Measurements from ENCODE around the gene DNAJB6.
A peak's percentile ranks its signal among the peaks of the same experiment; 100 is the strongest.

DNAJB6 gene

GRCh38 chr7:157378390-157378789, 41.6 kb downstream of the DNAJB6 start:
- no peak overlapping the region for H3K27ac ChIP-seq (ENCODE audit: low read depth, low read length)
- H3K4me3 ChIP-seq (ENCODE audit: low read depth in 1 of 5, low read length in 5 of 5): no peak overlapping the region
- no peaks in the 10 kb centered on the region for H3K27me3 ChIP-seq (ENCODE audit: control insufficient read depth in 5 of 5, insufficient read depth in 4 of 5, low read length in 5 of 5)
- H3K36me3 ChIP-seq (ENCODE audit: control insufficient read depth in 5 of 5, insufficient read depth in 5 of 5, low read length in 5 of 5): peaks cover 4 to 41% (median 37%) of the 10 kb centered on the region in 5 donors
- no peaks in the 10 kb centered on the region for H3K9me3 ChIP-seq (ENCODE audit: control insufficient read depth in 5 of 5, low read length in 5 of 5)
- H3K9ac ChIP-seq (ENCODE audit: low read length in 5 of 5): no peak overlapping the region
- peaks cover 6 to 15% (median 9%) of the 10 kb centered on the region in 5 donors for H3K4me1 ChIP-seq (ENCODE audit: control insufficient read depth in 5 of 5, insufficient read depth in 5 of 5, low read length in 5 of 5)

- Histone ChIP-seq H3K9ac (ENCODE audit: low read length in 5 of 5) (no peak overlapping the region), H3K36me3 (ENCODE audit: control insufficient read depth in 5 of 5, insufficient read depth in 5 of 5, low read length in 5 of 5) (peaks cover 8 to 45% (median 40%) of the 10 kb centered on the region in 5 donors), H3K9me3 (ENCODE audit: control insufficient read depth in 5 of 5, low read length in 5 of 5) (no peaks in the 10 kb centered on the region), H3K27ac (ENCODE audit: low read depth, low read length) (no peak overlapping the region), H3K4me3 (ENCODE audit: low read depth in 1 of 5, low read length in 5 of 5) (no peak overlapping the region), H3K4me1 (ENCODE audit: control insufficient read depth in 5 of 5, insufficient read depth in 5 of 5, low read length in 5 of 5) (peaks cover 6 to 15% (median 9%) of the 10 kb centered on the region in 5 donors), H3K27me3 (ENCODE audit: control insufficient read depth in 5 of 5, insufficient read depth in 4 of 5, low read length in 5 of 5) (no peaks in the 10 kb centered on the region)
Measured at GRCh38 chr7:157379493-157379892, 42.7 kb downstream of the DNAJB6 start.

GRCh38 chr7:157380416-157380815, 43.6 kb downstream of the DNAJB6 start:
- Histone ChIP-seq H3K9me3 (ENCODE audit: control insufficient read depth in 5 of 5, low read length in 5 of 5) (no peaks in the 10 kb centered on the region), H3K9ac (ENCODE audit: low read length in 5 of 5) (no peak overlapping the region), H3K4me1 (ENCODE audit: control insufficient read depth in 5 of 5, insufficient read depth in 5 of 5, low read length in 5 of 5) (peaks cover 3 to 10% (median 6%) of the 10 kb centered on the region in 5 donors), H3K27ac (ENCODE audit: low read depth, low read length) (no peak overlapping the region), H3K36me3 (ENCODE audit: control insufficient read depth in 5 of 5, insufficient read depth in 5 of 5, low read length in 5 of 5) (peaks cover 17 to 53% (median 45%) of the 10 kb centered on the region in 5 donors), H3K4me3 (ENCODE audit: low read depth in 1 of 5, low read length in 5 of 5) (no peak overlapping the region), H3K27me3 (ENCODE audit: control insufficient read depth in 5 of 5, insufficient read depth in 4 of 5, low read length in 5 of 5) (no peaks in the 10 kb centered on the region)

GRCh38 chr7:157383868-157384267, 47.1 kb downstream of the DNAJB6 start:
- Histone ChIP-seq H3K27me3 (ENCODE audit: control insufficient read depth in 5 of 5, insufficient read depth in 4 of 5, low read length in 5 of 5) (no peaks in the 10 kb centered on the region), H3K9ac (ENCODE audit: low read length in 5 of 5) (no peak overlapping the region), H3K4me3 (ENCODE audit: low read depth in 1 of 5, low read length in 5 of 5) (no peak overlapping the region), H3K36me3 (ENCODE audit: control insufficient read depth in 5 of 5, insufficient read depth in 5 of 5, low read length in 5 of 5) (peaks cover 17 to 55% (median 44%) of the 10 kb centered on the region in 5 donors), H3K4me1 (ENCODE audit: control insufficient read depth in 5 of 5, insufficient read depth in 5 of 5, low read length in 5 of 5) (peaks cover 0 to 6% (median 0%) of the 10 kb centered on the region in 5 donors), H3K27ac (ENCODE audit: low read depth, low read length) (no peak overlapping the region), H3K9me3 (ENCODE audit: control insufficient read depth in 5 of 5, low read length in 5 of 5) (no peaks in the 10 kb centered on the region)

- Histone ChIP-seq H3K27ac (ENCODE audit: low read depth, low read length) (no peak overlapping the region), H3K4me3 (ENCODE audit: low read depth in 1 of 5, low read length in 5 of 5) (no peak overlapping the region), H3K9ac (ENCODE audit: low read length in 5 of 5) (no peak overlapping the region), H3K27me3 (ENCODE audit: control insufficient read depth in 5 of 5, insufficient read depth in 4 of 5, low read length in 5 of 5) (no peaks in the 10 kb centered on the region), H3K9me3 (ENCODE audit: control insufficient read depth in 5 of 5, low read length in 5 of 5) (no peaks in the 10 kb centered on the region), H3K4me1 (ENCODE audit: control insufficient read depth in 5 of 5, insufficient read depth in 5 of 5, low read length in 5 of 5) (peaks cover 0 to 6% (median 0%) of the 10 kb centered on the region in 5 donors), H3K36me3 (ENCODE audit: control insufficient read depth in 5 of 5, insufficient read depth in 5 of 5, low read length in 5 of 5) (peaks cover 20 to 55% (median 44%) of the 10 kb centered on the region in 5 donors)
Measured at GRCh38 chr7:157384301-157384700, 47.5 kb downstream of the DNAJB6 start.

DNA sequence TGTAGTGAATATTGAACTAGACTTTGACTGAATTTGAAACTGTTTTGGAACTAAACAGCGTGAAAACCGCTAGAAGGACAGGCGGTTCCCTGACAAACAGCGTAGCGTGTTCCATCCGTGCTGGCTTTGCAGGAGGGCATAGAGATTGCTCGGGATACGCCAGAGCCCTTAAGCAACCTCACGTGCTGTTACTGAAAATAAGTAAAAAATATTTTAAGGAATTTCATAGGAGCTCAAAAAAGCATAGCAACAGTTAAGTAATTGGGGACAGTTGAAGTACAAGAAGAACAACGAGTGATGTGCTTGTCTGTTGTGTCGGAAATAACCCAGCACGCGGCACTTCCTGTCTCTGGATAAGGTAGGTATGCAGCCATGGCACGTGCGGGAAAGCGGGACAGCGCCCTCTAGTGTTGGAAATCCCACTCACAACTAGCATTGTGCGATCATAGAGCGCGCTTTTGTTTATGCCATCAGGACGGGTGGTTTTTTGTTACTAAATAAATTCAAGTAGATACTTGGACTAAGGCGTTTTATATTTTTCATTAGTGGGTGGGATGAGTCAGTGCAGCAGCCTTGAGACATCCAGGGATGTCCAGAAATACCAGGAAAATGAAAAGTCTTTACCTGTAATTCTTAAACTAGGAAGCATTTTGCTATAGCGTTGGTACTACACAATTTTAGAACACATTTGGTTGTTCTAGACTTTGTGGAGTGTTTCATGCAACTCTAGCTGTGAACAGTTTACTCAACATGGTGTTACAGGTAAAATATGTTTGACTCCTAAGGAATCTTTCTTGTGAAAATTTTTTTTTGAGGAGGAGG, 50.4 kb downstream of the DNAJB6 start:
- H3K4me3 ChIP-seq (ENCODE audit: low read depth in 1 of 5, low read length in 5 of 5): no peak overlapping the region
- peaks cover 12 to 29% (median 26%) of the 10 kb centered on the region in 5 donors for H3K4me1 ChIP-seq (ENCODE audit: control insufficient read depth in 5 of 5, insufficient read depth in 5 of 5, low read length in 5 of 5)
- peaks cover 20 to 52% (median 40%) of the 10 kb centered on the region in 5 donors for H3K36me3 ChIP-seq (ENCODE audit: control insufficient read depth in 5 of 5, insufficient read depth in 5 of 5, low read length in 5 of 5)
- H3K27me3 ChIP-seq (ENCODE audit: control insufficient read depth in 5 of 5, insufficient read depth in 4 of 5, low read length in 5 of 5): no peaks in the 10 kb centered on the region
- H3K9ac ChIP-seq (ENCODE audit: low read length in 5 of 5): no peak overlapping the region
- no peaks in the 10 kb centered on the region for H3K9me3 ChIP-seq (ENCODE audit: control insufficient read depth in 5 of 5, low read length in 5 of 5)
- no peak overlapping the region for H3K27ac ChIP-seq (ENCODE audit: low read depth, low read length)

DNA sequence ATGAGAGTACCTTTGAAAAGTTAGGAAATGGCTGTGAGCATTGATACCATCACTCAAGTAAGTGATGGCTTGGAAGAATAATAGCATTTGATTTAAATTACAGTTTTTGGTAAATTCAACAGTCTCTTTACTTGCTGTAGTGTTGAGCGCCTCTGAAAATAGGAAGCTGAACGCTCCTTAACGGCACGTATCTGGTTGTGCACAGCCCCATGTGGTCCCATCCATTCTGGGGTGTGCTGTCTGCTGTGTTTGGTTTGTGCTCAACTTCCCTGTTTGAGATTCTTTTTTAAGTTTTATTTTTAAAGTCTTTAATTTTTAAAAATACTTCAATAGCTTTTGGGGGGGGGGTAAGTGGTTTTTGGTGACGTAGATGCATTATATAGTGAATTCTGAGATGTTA, 51.5 kb downstream of the DNAJB6 start:
- no peak overlapping the region for H3K4me3 ChIP-seq (ENCODE audit: low read depth in 1 of 5, low read length in 5 of 5)
- H3K27me3 ChIP-seq (ENCODE audit: control insufficient read depth in 5 of 5, insufficient read depth in 4 of 5, low read length in 5 of 5): no peaks in the 10 kb centered on the region
- H3K9me3 ChIP-seq (ENCODE audit: control insufficient read depth in 5 of 5, low read length in 5 of 5): no peaks in the 10 kb centered on the region
- no peak overlapping the region for H3K27ac ChIP-seq (ENCODE audit: low read depth, low read length)
- peaks cover 16 to 41% (median 30%) of the 10 kb centered on the region in 5 donors for H3K36me3 ChIP-seq (ENCODE audit: control insufficient read depth in 5 of 5, insufficient read depth in 5 of 5, low read length in 5 of 5)
- peaks cover 12 to 33% (median 29%) of the 10 kb centered on the region in 5 donors for H3K4me1 ChIP-seq (ENCODE audit: control insufficient read depth in 5 of 5, insufficient read depth in 5 of 5, low read length in 5 of 5)
- H3K9ac ChIP-seq (ENCODE audit: low read length in 5 of 5): no peak overlapping the region

- Histone ChIP-seq H3K4me3 (ENCODE audit: low read depth in 1 of 5, low read length in 5 of 5) (no peak overlapping the region), H3K27me3 (ENCODE audit: control insufficient read depth in 5 of 5, insufficient read depth in 4 of 5, low read length in 5 of 5) (no peaks in the 10 kb centered on the region), H3K9me3 (ENCODE audit: control insufficient read depth in 5 of 5, low read length in 5 of 5) (no peaks in the 10 kb centered on the region), H3K36me3 (ENCODE audit: control insufficient read depth in 5 of 5, insufficient read depth in 5 of 5, low read length in 5 of 5) (peaks cover 6 to 31% (median 13%) of the 10 kb centered on the region in 5 donors), H3K9ac (ENCODE audit: low read length in 5 of 5) (no peak overlapping the region), H3K4me1 (ENCODE audit: control insufficient read depth in 5 of 5, insufficient read depth in 5 of 5, low read length in 5 of 5) (peaks cover 12 to 33% (median 29%) of the 10 kb centered on the region in 5 donors), H3K27ac (ENCODE audit: low read depth, low read length) (no peak overlapping the region)
Measured at GRCh38 chr7:157389951-157390730, 53.3 kb downstream of the DNAJB6 start.

GRCh38 chr7:157391036-157391710, 54.4 kb downstream of the DNAJB6 start:
- peaks cover 12 to 33% (median 29%) of the 10 kb centered on the region in 5 donors for H3K4me1 ChIP-seq (ENCODE audit: control insufficient read depth in 5 of 5, insufficient read depth in 5 of 5, low read length in 5 of 5)
- peak overlapping the region; percentile 74 for H3K27ac ChIP-seq (ENCODE audit: low read depth, low read length)
- no peaks in the 10 kb centered on the region for H3K9me3 ChIP-seq (ENCODE audit: control insufficient read depth in 5 of 5, low read length in 5 of 5)

More at GRCh38 chr7:157391036-157391710, 54.4 kb downstream of the DNAJB6 start:
- Histone ChIP-seq H3K27me3 (ENCODE audit: control insufficient read depth in 5 of 5, insufficient read depth in 4 of 5, low read length in 5 of 5) (no peaks in the 10 kb centered on the region), H3K9ac (ENCODE audit: low read length in 5 of 5) (peak overlapping the region in 1 of 5 donors; percentile 38), H3K36me3 (ENCODE audit: control insufficient read depth in 5 of 5, insufficient read depth in 5 of 5, low read length in 5 of 5) (peaks cover 3 to 28% (median 10%) of the 10 kb centered on the region in 5 donors), H3K4me3 (ENCODE audit: low read depth in 1 of 5, low read length in 5 of 5) (peak overlapping the region in 1 of 5 donors; percentile 17)
